H1 (cell line): ENCODE results near the gene IKZF1. TPM values are rescaled to one million over a fixed set of nuclear protein-coding genes. Genes with fewer than 3 reads are reported as not detected.

Experiments used
- CREB1 ChIP-seq: IDR thresholded peaks from 2 replicates; pipeline ENCODE4 v1.6.1; 2012; ENCODE audit warnings: inconsistent platforms
- EP300 ChIP-seq, 2 experiments: IDR thresholded peaks; 1 replicate in 1 of 2; 2 replicates in 1 of 2; pipeline ENCODE4 v1.6.1; 2011 to 2012; ENCODE audit warnings: low read depth in 2 of 2, low read length in 2 of 2, mild to moderate bottlenecking in 2 of 2, borderline replicate concordance in 1 of 2, inconsistent platforms in 1 of 2, moderate library complexity in 1 of 2
- HDAC6 ChIP-seq: IDR thresholded peaks from one replicate; pipeline ENCODE4 v1.7.1; 2012; ENCODE audit warnings: low read depth, mild to moderate bottlenecking, inconsistent platforms, low read length, moderate library complexity
- KDM1A ChIP-seq: fragments of 200-600, 300-600 bp; sonication (generic); IDR thresholded peaks from 2 replicates; pipeline ENCODE4 v1.7.1; 2016; ENCODE audit warnings: mild to moderate bottlenecking, low read length, borderline replicate concordance
- POLR2A ChIP-seq, 2 experiments: IDR thresholded peaks; 1 replicate in 1 of 2; 2 replicates in 1 of 2; pipeline ENCODE4 v1.6.1; 2011; ENCODE audit warnings: low read depth in 2 of 2, low read length in 2 of 2, mild to moderate bottlenecking in 2 of 2; ENCODE audit errors: control extremely low read depth in 1 of 2
- RBBP5 ChIP-seq: IDR thresholded peaks from 2 replicates; pipeline ENCODE4 v1.7.1; 2012; ENCODE audit warnings: low read depth, mild to moderate bottlenecking, inconsistent platforms, low read length, moderate library complexity, borderline replicate concordance
- polyA plus RNA-seq, 7 experiments: library from polyadenylated mRNA; depleted of rRNA in 3 of 7; stranded (reverse) in 5 of 7; unstranded in 2 of 7; fragments of >200 nt in 5 of 7; fragments of 200-250 nt in 2 of 7; gene quantifications; 1 replicate in 5 of 7; 2 replicates in 1 of 7; 4 replicates in 1 of 7; pipeline versions ENCODE4 v1.2.1 to v1.2.3, GENCODE V29; 2011 to 2013; ENCODE audit warnings: missing spikeins in 2 of 7, mixed read lengths in 2 of 7
- total RNA-seq: library from RNA; stranded (reverse); fragmentation: NEBNext Ultra II Directional; extraction: Animal tissue kit (Norgen Biotek cat#: 25700); gene quantifications from 2 replicates; pipeline ENCODE4 v1.2.1, GENCODE V29; 2021
- TF ChIP-seq, protein P1 (sequence below): IDR thresholded peaks from 2 replicates; pipeline ENCODE4 v1.6.1; 2012; ENCODE audit warnings: low read length, inconsistent platforms

Gene IKZF1
- total and polyA plus RNA-seq, 2 of the 8 experiments (the other 6 are each of a cell fraction or from before 2014, with no cell fraction given): 0.74 to 1.5 TPM

DNA sequence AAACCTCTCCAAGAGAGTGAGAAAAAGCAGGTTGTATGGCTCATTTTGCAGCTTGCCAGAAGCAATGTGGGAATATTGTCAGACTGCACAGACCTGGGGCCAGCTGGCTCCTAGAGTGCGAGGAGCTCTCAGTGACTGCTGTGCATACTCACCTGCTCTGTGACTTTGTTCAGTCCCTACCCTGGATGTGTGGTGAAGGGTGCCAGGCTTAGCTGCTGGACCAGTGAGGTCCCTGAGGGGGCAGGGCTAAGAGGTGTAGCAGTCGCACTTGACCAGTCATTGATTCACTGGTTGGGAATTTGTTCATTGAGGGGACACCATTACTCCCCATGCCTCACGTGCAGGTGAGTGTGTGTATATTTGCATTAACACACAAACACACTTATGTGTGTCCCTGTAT, 60.1 kb downstream of the IKZF1 start (continued):
- no peak for TF ChIP-seq KDM1A
- TF ChIP-seq, protein P1, sequence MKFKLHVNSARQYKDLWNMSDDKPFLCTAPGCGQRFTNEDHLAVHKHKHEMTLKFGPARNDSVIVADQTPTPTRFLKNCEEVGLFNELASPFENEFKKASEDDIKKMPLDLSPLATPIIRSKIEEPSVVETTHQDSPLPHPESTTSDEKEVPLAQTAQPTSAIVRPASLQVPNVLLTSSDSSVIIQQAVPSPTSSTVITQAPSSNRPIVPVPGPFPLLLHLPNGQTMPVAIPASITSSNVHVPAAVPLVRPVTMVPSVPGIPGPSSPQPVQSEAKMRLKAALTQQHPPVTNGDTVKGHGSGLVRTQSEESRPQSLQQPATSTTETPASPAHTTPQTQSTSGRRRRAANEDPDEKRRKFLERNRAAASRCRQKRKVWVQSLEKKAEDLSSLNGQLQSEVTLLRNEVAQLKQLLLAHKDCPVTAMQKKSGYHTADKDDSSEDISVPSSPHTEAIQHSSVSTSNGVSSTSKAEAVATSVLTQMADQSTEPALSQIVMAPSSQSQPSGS: no peak
- no peak for TF ChIP-seq HDAC6
- no peak for TF ChIP-seq CREB1
- no peak for TF ChIP-seq POLR2A (IDR thresholded peaks at IDR 0.05; ENCODE audit: control extremely low read depth in 1 of 2, low read depth in 2 of 2, low read length in 2 of 2)
- TF ChIP-seq EP300 (IDR thresholded peaks at IDR 0.05; ENCODE audit: borderline replicate concordance in 1 of 2, low read depth in 2 of 2, low read length in 2 of 2): no peak
- TF ChIP-seq RBBP5: no peak
